NCI-H82 (cell line): ENCODE measurements around the gene CCL26.

Experiments
- DNase-seq: peaks from one replicate; lab custom pipeline; 2025; lab: John Stamatoyannopoulos, UW

Gene CCL26

GRCh38 chr7:75772081-75773077 lies at the start of gene CCL26:
Gene CCL26 (minus strand): TSS chr7:75772211. CDS start chr7:75772176, 35 bp downstream.
- DNase-seq: no peak

- no peak for DNase-seq
These were observed 48.7 kb upstream of the CCL26 start for GRCh38 chr7:75820688-75821087.

- DNase-seq: no peak
These were observed 47.7 kb upstream of the CCL26 start for GRCh38 chr7:75819711-75820110.

- no peak for DNase-seq
These were observed 46.5 kb upstream of the CCL26 start for GRCh38 chr7:75818472-75818871.

GRCh38 chr7:75817116-75817515 lies 45.1 kb upstream of the CCL26 start:
- no peak for DNase-seq

GRCh38 chr7:75815418-75816064 lies 43.5 kb upstream of the CCL26 start:
- DNase-seq: no peak

GRCh38 chr7:75814407-75814947 lies 42.5 kb upstream of the CCL26 start:
- DNase-seq: no peak

- DNase-seq: no peak
These were observed 41.8 kb upstream of the CCL26 start, which contains the start of gene CCL24 for GRCh38 chr7:75813781-75814236. Gene CCL24 (minus strand): TSS chr7:75813806. CDS start chr7:75813715, 91 bp downstream.

GRCh38 chr7:75813084-75813483 lies 41.1 kb upstream of the CCL26 start:
- DNase-seq: no peak

GRCh38 chr7:75811894-75812678 lies 40.1 kb upstream of the CCL26 start:
- DNase-seq: no peak

- DNase-seq: no peak
These were observed 37.4 kb upstream of the CCL26 start for GRCh38 chr7:75809396-75809795.

GRCh38 chr7:75808106-75808505 lies 36.1 kb upstream of the CCL26 start:
- DNase-seq: no peak

GRCh38 chr7:75807452-75807851 lies 35.4 kb upstream of the CCL26 start:
- DNase-seq: no peak

GRCh38 chr7:75806560-75807307 lies 34.7 kb upstream of the CCL26 start:
- no peak for DNase-seq

GRCh38 chr7:75804705-75805104 lies 32.7 kb upstream of the CCL26 start:
- no peak for DNase-seq

- DNase-seq: no peak
These were observed 32.0 kb upstream of the CCL26 start for GRCh38 chr7:75804004-75804403.

- DNase-seq: no peak
These were observed 30.5 kb upstream of the CCL26 start for GRCh38 chr7:75802552-75802821.

GRCh38 chr7:75798770-75799169 lies 26.8 kb upstream of the CCL26 start:
- no peak for DNase-seq

- no peak for DNase-seq
These were observed 24.4 kb upstream of the CCL26 start for GRCh38 chr7:75796420-75796819.

GRCh38 chr7:75795831-75796285 lies 23.8 kb upstream of the CCL26 start:
- no peak for DNase-seq

- no peak for DNase-seq
These were observed 21.7 kb upstream of the CCL26 start for GRCh38 chr7:75793676-75794075.
